ENCODE data around the gene RAPGEF2.

Gene RAPGEF2

DNA sequence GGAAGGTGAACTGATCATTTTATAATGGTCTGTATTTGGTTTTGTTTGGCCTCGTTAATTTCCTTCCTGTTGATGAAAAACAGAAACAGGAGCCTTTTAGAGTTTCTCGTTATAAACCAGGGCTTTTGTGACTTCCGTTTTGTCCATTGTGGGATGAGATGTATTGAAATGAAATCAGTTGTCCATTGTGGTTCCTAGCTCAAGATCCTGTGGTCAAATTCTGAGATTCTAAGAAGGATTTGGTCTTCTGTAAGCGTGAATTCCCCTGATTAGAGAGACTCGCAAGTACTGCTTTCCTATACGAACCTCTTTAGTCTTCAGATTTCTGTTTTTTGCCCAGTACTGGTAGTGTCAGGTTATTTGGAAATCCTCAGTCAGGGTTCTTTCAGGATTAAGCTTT, 101.7 kb downstream of the RAPGEF2 start:
- no peak for DNase-seq

DNA sequence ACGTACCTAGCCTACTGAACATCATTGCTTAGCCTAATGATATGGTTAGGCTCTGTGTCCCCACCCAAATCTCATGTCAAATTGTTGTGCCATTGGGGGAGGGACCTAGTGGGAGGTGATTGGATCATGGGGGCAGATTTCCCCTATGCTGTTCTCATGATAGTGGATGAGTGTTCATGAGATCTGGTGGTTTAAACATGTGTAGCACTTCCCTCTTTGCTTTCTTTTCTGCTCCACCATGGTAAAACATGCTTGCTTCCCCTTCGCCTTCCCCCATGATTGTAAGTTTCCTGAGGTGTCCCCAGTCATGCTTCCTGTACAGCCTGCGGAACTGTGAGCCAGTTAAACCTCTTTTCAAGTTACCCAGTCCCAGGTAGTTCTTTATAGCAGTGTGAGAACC, 102.6 kb downstream of the RAPGEF2 start:
- no peak for DNase-seq

DNA sequence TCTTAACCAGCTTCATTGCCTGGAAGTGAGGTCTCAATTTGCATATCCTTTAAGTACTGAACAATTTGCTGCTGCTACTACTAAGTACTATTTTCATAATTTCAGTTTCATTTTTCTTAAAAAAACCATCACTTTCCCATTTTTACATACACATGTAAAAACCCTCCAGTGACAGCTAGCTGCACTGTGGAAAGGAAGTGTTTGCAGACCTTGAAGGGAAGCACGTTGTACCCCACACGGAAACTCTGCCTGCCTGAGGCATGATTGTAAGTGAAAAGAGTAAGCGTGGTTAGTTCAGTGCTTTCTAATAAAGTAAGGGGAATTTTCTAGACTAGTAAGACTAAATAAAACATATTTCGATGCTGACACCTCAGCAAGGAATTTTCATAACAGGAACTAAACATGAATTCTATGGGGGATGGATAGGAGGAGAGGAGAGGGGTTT, 103.6 kb downstream of the RAPGEF2 start:
- no peak for DNase-seq

DNA sequence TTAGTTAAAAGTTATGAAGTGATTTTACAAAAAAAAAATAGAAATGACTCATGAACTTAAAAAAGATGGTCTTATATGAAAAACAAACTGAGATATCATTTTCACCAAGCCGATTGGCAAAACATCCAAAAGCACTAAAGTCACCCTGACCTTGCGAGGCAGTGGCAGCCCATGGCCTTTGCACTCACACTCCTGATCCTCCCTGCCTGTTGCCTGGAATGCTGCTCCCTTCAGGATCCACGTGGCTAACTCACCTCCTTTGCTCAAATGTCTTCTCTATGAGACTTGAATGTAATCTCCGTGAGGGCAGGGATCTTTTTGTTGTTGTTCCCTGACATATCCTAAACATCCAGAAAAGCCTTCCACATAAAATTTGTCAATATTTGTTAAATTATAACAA, 106.4 kb downstream of the RAPGEF2 start:
- no peak for DNase-seq

DNA sequence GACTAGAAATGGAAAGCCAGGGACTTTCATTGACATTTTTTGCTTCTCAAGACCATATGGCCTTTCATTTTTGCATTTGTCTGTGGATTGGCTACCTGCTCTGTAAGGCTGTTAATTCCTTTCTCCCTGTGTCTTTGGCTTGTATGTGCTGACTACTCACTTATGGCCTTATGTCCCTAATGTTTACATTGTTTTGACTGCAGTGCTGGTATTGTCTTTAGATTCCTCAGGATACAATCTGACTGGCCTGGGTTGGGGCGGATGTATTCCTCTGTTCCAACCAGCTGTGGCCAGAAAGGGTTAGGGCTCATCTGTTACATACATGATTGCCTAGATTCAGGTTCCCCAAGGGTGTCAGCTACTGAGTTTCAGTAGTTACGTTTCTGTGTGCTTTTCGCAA, 108.1 kb downstream of the RAPGEF2 start:
- no peak for DNase-seq

DNA sequence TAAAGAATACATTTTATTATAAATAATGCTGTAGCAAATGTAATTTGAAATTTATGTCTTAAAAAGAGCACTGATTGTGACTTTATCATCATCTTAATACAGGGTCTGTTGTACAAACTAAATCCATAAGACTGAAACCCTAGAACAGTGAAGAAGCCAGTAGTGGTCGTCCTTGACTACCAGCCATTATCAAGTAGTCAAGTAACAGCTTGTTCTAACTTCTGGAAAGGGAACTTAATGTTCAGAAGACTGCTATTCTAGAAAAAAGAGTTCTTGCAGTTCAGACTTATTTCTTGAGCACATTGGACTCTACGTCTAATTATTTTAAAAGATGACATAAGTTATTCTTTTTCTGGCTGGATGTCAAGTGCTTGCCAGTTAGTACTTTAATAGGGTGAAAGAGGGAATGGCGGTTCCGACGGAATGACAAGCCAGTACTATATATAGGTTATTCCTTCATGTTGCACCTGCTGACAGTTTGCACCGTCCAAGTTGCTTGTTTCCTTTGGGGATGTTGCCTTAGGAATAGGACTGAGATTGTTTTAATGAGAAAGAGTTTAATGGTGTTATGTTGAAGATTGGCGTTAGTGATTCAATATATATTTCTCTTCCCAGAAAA, 109.9 kb downstream of the RAPGEF2 start:
- DNase-seq = no peak

DNA sequence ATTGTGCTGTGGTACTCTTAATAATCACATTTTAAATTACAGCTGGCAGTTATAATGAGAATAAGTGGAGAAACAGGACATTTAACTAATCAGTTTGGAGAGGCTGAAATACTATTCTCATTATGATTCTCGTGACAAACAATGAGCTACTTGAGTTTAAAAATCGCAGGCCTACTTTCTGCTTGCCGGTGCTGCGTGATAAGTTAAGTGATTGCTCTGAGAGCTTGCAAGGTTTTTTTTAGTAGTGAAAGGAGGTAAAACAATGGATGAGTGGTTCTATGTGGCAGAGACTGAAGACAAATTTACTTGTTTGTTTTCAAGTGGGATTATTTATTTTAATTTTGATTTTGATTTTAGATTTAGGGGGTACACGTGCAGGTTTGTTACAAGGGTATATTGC, 114.0 kb downstream of the RAPGEF2 start:
- no peak for DNase-seq

DNA sequence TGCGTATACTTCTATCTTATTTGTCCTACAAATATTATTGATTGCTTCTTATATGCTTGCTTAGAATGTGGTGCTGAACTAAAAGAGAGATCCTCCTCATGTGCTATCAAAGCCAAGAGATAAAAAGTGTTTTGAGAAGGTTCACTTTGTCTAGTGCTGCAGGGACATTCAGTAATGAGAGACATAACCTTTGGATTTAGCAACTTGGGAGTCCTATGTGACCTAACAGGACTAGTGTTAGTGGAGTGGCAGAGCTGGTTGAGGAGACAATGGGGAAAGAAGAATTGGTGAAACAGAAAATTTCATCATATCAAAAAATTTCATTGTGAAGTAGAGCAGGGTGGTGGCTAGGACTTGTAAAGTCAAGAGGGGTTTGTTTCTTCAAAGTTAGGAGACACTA, 117.0 kb downstream of the RAPGEF2 start:
- no peak for DNase-seq

DNA sequence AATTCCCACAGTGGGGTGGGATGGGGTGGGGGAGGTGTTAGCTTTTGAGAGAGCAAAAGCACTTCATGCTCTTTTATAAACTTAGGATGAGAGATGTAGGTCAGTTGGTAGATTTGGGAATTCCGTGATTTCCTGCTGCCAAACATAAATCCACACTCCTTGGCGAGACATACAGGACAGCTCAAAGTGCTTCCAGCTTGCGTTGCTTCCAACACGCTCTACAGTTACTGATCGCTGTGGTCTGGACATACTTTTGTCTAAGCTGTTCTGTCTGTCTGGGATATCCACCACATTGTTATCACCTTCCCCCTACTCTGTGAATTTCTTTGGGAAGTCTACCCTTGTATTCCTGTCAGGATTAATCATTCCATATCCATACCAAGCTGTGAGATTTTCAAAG, 117.5 kb downstream of the RAPGEF2 start:
- DNase-seq = no peak

DNA sequence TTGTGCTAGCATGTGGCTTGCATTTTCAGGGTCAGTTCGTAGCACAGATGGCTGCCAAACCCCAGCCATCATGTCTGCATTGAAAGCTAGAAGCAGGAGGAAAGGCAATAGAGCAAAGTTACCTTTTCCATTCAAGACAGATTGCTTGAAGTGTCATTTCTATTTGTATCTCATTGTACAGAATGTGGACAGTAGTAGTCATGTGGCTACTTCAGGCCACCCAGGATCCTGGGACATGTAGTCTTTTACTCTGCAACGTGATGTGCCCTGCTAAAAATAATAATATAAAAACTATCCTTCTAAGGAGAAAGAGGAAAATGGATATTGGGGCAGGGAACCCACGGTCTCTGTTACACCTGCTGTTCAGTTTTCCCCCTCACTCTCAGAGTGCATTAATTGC, 118.4 kb downstream of the RAPGEF2 start:
- no peak for DNase-seq

DNA sequence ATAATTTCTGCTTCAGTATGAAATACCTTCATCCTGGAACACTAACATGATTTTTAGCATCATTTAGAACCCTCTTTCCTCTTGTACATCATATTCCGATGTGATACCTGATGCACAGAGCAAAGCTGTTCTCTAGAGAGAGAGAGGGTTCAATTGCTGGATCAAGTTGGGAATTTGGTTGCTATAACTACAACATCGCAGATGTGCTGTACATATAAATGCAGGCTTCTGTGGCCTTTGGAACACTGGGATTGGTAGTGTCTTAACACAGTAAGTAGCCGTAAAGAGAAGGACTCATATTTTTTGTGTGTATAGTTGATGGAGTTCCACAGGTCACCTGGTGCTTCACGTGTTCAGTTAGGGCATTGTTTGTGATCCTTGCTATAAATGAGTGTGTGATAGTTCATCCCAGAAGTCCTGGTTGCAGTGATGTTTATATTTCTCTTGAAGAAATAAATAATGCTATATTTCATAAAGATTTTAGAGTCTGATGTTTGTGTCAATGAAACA, 119.2 kb downstream of the RAPGEF2 start:
- DNase-seq = no peak

DNA sequence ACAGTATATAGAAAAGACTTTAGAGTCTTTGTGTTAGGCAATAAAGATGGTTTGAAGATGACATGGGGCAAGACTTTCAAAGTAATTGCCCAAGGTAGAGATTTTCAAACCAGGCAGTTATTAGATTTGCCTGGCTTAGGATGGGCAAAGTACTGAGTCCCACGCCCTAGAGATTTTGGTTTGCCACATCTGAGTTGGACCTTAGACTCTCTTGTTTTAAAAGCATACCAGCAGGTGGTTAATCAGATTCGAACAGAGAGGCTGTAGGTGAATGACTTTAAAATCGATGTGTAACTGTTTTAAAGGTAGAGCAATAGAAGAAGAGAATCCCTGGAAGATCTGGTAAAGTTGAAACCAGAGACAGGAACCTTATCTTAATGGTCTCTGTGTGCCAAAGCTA, 121.5 kb downstream of the RAPGEF2 start:
- no peak for DNase-seq

DNA sequence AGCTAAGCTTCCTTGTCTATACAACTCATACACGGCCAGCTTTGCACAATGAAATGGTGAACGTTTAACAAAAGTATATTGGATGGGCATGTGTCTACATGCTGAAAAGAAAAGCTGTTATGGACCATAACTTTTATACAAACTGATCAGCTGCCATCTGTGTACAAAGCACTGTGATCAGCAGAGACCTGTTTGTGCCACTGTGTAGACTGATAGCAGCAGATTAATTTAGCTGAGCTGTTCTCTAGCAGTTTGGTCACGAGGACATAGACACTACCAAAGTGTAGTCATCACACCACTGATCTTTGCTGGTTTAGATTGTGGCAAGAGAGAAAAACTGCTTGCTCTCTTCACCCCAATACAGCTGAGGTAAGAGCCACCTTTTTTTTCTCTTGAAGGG, 124.5 kb downstream of the RAPGEF2 start:
- no peak for DNase-seq

DNA sequence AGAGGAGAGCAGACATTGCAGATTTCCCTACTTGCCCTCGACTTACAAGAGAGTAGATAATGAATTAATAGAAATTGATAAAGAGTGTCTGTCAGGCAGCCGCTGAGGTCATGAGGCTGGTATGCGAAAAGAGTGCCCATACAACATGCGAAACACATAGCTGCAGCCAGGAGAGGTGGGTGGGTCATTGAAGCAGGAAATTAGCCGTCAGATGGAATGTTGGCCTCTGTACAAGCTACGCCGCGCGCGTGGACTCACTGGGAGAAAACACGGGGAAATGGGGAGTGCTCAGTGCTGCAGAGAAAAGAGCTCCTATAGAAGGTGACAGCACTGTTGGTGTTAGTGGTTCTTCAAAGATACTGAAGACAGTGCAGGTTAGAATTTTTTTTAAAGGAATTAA, 125.1 kb downstream of the RAPGEF2 start:
- no peak for DNase-seq

DNA sequence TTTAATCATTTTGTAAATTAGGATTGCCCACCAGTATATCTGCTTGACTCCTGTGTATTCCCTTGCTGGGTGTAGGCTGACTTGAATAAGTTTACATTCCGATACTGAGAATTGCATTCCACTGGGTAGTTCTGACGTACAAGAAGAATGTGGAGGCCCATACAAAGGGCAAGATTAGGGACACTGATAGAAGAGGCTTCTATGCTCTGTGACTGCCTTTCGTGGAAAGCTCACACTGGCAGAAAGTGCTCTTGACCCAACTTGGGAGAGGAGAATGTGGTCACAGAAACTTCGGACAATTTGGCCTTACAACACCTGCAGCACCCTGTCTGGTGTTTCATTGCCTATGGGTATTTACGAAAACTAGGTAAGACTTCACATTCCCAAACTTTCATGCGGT, 126.3 kb downstream of the RAPGEF2 start:
- no peak for DNase-seq

DNA sequence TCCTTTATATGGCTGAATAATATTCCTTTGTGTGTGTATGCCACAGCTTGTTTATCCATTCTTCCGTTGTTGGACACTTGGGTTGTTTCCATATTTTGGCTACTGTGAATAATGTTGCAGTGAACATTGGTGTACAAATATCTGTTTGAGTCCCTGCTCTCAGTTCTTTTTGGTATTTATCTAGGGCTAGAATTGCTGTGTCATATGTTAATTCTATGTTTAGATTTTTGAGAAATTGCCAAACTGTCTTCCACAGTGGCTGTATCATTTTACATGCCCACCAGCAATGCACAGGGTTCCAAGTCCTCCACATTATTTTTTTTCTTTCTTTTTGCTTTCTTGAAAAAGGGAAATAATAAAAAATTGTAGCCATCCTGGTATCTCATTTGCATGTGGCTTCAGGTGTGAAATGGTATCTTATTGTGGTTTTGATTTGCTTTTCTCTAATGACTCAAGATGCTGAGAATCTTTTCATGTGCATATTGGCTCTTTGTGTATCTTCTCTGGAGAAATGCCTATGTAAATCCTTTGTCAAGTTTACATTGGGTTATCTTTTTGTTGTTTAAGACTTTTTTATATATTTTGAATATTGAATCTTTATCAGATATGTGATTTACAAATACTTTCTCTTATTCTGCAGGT, 129.7 kb downstream of the RAPGEF2 start:
- no peak for DNase-seq

DNA sequence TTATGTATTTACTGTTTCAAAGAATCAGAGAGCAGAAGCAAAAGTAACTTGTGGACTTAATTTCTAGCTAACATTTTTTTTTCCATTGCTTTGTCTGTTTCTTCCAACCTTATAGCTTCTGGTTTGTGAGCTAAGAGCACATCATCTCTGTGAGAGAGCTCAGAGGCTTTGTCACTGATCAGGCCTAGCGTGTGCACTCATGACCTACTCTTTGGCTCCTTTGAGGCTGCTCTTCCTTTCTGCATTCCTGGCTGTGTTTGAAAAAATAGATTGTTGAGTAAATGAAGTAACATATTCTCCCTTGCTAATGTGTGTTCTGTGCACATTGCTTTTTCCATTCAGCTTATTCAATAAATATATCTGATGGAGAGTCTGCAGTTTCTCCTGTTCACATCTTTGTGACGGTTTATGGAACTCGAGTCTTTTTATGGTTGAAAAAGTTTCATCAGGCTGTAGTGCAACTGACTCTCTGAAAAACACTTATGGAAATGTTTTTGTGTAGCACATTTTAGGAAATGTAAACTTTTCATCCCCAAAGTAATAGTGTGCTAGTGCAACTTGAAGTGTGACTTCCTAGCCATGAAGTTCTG, 133.0 kb downstream of the RAPGEF2 start:
- no peak for DNase-seq

DNA sequence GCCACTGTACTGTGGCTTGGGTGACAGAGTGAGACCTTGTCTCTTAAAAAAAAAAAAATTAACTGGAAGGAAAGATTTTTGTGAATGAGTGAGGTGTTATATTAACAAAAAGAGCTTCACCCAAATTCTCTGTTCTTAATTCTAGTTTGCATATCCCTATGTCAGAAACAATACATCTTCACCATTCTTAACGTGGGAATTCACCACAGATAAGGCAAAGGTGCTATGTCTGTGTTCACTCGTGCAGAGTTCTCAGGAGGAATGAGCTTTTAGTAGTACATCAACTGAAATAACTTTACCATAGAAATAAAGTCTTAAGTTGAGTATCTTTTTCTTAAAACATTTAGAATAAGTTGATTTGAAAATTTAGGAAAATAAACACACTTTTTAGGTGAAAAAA, 135.1 kb downstream of the RAPGEF2 start:
- DNase-seq = no peak

DNA sequence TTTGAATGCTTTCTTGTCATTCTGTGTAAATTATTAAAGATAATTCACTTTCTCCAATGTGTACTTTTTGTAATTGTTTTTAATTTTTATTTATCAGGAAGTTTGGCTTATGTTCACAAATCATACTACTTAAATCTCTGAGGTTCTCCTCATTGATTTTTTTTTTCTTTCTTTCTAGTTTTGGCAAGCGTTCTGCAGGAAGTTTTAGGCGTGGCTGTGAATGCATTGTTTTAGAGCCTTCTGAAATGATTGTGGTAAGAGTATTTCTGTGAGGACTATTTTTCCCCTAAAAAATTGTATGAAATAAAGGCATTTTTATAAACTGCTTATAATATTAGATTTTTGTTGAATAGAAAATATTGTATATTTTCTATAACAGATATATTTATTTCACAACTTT, 135.8 kb downstream of the RAPGEF2 start:
- no peak for DNase-seq

DNA sequence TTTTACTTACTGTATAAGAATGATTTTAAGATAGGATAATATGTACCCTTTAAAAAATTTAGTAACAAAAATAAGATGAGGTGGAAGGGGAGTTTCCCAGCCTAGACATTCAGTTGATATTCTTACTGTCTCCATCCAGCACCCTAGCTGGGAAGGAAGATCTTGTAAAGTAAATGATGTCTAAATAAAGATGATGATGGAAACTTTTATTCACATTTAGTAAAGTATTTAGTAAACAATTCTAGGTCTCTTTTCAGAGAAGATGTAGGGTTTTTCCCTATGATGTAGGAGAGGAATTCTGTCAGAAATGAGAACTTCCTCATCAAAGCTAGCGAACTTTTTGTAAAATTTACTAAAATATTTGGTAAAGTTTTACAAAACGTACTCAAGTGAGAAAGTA, 136.8 kb downstream of the RAPGEF2 start:
- DNase-seq = no peak

DNA sequence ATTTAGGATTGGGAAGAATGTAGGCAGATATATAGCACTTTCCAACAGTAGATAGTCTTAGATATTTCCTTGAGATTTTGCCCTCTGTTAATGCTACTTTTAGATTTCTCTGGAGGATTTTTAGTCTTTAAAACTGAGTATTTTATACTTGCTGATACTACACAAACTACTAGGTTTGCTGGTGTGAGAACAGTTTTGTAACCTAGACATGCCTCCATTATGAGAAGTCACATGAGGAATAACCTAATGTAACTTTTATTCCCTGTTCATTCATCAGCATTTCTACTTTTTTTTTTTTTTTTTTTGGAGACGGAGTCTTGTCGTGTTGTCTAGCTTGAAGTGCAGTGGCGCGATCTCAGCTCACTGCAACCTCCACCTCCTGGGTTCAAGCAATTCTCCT, 137.2 kb downstream of the RAPGEF2 start:
- no peak for DNase-seq

DNA sequence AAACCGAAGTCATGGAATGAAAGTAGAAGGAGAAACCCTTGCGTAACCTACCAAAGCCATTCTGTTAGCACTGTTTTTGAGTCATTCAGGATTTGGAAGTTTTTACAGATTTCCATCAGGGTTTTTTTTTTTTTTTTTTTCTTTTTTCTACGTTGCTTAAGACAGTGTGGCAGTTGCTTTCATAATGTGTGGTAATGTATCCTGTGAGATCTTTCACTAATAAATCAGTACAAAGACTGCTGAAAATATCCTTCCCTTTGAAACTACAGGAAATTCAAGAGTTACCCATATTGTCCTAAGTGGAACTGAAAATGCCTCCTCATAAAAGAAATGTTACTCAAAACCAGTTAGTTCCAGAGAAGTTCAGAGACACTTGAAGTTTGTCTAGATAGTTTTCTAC, 137.8 kb downstream of the RAPGEF2 start:
- DNase-seq = no peak

DNA sequence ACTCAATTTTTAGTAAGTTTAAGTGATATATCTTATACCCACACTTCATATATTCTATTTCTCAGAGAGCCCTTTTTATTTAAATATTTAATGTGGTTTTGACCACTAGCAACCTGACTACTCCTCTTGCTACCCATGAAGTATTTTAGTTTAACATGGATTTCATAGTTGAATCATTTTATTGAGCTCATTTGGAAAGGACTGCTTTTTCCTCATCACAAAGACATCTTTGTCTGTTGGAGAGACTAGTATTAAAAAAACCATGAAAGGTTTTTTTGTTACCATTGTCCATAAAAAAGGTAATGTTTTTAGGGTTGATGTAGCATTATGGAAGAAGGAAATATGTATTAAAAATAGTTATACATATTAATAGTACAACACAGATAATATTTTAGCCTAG, 139.5 kb downstream of the RAPGEF2 start:
- no peak for DNase-seq

DNA sequence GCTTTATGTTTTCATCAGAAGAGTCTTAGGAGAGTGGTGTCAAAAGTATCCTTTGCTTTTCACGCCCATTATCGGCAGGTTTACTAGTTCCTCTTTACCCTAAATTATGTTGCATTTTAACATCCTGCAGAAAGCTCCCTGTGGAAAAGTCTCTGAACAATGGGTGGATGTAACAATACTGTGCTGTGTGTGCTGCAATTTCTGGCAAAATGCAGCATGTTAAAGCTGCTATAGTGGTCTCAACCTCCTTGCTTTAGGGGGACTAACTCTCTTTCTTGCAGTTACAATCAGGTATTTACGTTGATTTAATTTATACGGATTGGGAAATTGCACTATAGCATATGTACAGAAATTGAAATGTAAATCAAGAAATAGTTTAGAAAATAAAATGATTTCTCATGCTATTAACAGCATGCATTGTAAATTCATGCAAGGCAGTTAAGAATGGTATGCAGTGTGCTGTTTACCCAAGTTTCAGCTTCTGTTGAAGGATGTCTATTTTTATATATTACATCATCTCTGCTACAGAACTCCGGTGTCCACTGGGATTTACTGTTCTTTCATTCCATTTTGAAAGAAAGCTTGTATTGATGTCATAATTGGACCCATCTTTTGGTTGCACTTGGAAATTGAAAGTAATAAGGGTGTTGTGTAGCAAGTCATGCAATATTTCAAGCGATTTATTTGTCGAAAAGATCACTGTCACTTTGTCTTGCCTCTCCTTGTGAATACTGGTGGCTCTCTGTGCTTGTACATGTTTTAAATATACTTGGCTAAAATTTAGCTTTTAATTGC, 145.7 kb downstream of the RAPGEF2 start:
- DNase-seq = no peak

All from NCI-H82 (cell line).